ENCODE results near the gene MAST4.

The MAST4 gene

DNA sequence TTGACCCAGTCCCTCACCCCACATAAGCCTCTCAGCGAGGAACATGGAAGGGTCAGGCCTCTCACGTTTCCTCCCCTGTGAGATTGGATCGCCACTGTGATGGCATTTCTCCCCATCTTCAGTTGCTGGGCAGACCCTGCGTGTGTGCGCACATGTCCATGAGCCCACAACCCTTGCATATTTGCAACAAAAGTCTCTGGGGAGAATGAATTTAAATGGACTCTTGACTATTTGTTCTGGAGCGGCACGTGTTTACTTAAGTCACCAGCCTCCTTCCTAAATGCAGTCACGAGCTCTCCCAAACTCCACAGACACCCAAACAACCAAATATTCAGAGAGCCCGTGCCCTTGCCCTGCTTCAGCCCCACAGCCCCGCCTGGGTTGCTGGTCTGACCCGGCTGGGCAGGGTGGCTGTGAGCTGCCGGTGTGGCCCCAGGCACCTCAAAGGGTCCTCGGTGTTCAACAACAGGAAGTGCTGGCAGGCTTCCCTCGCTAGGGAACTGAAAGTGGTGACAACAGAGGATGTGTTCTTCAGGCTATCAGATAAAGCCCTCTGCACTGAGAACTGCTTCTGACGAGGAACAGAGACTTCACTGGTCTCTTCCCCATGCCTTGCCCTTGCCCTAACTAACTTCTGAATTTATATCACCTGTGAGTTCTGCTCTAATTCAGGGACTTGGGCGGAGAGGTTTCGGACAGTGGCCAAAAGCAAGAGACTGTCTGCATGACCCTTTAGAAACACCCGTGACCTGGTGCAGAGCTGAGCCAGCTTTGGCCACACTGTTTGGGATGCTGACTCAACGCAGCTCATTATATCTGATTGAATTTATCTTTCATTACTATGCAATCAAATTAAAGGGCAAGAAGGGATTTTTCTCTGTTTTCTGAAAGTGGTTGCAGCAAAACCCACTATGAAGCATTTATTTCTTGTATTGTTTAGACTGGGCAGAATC, 619.6 kb downstream of the MAST4 start:
- DNase-seq (ENCODE audit: low spot score), result no peak

DNA sequence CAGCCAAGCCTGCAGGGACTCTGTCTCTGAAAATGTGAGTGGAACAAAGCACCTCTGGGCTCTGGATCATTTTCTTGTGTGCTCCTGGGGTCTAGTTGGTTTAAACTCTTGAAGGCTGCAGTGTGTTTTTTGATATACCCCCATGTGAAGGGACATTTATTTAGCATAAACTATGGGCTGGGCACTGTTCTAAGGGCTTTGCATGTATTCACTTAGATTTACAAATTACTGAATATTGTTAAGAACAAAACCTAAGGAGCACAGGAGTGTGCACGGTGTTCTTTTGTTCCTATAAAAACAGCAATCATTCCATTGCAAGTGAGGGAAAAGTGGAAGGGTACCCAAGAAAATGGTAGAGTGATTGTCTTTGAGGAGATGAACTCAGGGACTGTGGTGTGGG, 620.4 kb downstream of the MAST4 start:
- DNase-seq (ENCODE audit: low spot score), result no peak
